K562 (cell line): ENCODE data around the gene CD96. TPM values are rescaled to one million over a fixed set of nuclear protein-coding genes. Genes with fewer than 3 reads are reported as not detected.

Source experiments
- ATAC-seq: fragments of 200-7000 bp; cut with Tn5 transposase; 3 replicates; pipeline ENCODE4 v1.9.1; 2020; ENCODE audit warnings: moderate library complexity
- BruUV-seq: library from RNA; stranded (reverse); fragments of 400-500 nt; replicated peaks from 2 replicates; lab custom pipeline; 2021; lab: Mats Ljungman, UMichigan
- CTCF ChIA-PET: fragments of 300-600 bp; formaldehyde crosslinking; extraction: SDS; loops from one replicate; lab custom pipeline; 2021; ENCODE audit warnings: low intra/inter-chr PET ratio; lab: Yijun Ruan, JAX
- POLR2A ChIA-PET: fragments of 300-600, 350-650 bp; sonication (Branson Sonifier 250); formaldehyde crosslinking; extraction: SDS; loops from one replicate; lab custom pipeline; 2021; ENCODE audit warnings: antibody characterized with exemption, inconsistent platforms; lab: Yijun Ruan, JAX
- DNase-seq, 4 experiments: peaks; one replicate each; pipeline versions ENCODE4 v3.0.0 to v3.0.0-alpha.2; 2011 to 2018; ENCODE audit warnings: low spot score in 3 of 4, mixed read lengths in 3 of 4; ENCODE audit errors: extremely low read depth in 1 of 4
- FAIRE-seq: peaks from 2 replicates; lab custom pipeline; 2011; peaks lifted over from hg19 to GRCh38; lab: Jason Lieb, UNC
- H2AFZ ChIP-seq: 2 replicates; pipeline ENCODE4 v1.6.0; 2011; ENCODE audit warnings: low read depth, low read length, control low read depth, inconsistent platforms
- H3K27ac ChIP-seq: fragments of 200-600 bp; 3 replicates; pipeline ENCODE4 v1.8.0; 2011; ENCODE audit warnings: low read depth, mild to moderate bottlenecking, control low read depth, inconsistent platforms, low read length, moderate library complexity, mixed read lengths; ENCODE audit errors: extremely low read depth
- H3K27me3 ChIP-seq, 2 experiments: fragments of 300-600 bp in 1 of 2; 2 replicates in 1 of 2; 3 replicates in 1 of 2; pipeline versions ENCODE4 v1.6.0 to v1.8.0; 2011; ENCODE audit warnings: inconsistent platforms in 2 of 2, low read length in 2 of 2, mild to moderate bottlenecking in 1 of 2, mixed read lengths in 1 of 2, moderate library complexity in 1 of 2; ENCODE audit not compliant: control insufficient read depth in 2 of 2, insufficient read depth in 2 of 2
- H3K36me3 ChIP-seq: fragments of 300-600 bp; 3 replicates; pipeline ENCODE4 v1.8.0; 2011; ENCODE audit warnings: mild to moderate bottlenecking, low read length, inconsistent platforms; ENCODE audit not compliant: control insufficient read depth, insufficient read depth
- H3K4me1 ChIP-seq, 2 experiments: fragments of 200-600 bp in 1 of 2; replicated peaks in 1 of 2; 2 replicates in 1 of 2; 3 replicates in 1 of 2; pipeline versions ENCODE4 v1.5.1 to v1.8.0; 2011; ENCODE audit warnings: inconsistent platforms in 2 of 2, low read length in 2 of 2, mild to moderate bottlenecking in 1 of 2, mixed read lengths in 1 of 2, moderate library complexity in 1 of 2; ENCODE audit not compliant: control insufficient read depth in 2 of 2, insufficient read depth in 2 of 2
- H3K4me2 ChIP-seq: 2 replicates; pipeline ENCODE4 v1.6.1; 2011; ENCODE audit warnings: low read length, control low read depth, inconsistent platforms, mixed read lengths; ENCODE audit not compliant: insufficient read depth
- H3K4me3 ChIP-seq: fragments of 200-600 bp; sonication (generic), shearing (Covaris generic); 2 replicates; pipeline ENCODE4 v1.5.1; 2016; ENCODE audit warnings: control low read depth, inconsistent platforms
- H3K79me2 ChIP-seq: fragments of 200-600 bp; 3 replicates; pipeline ENCODE4 v1.8.0; 2011; ENCODE audit warnings: low read length, inconsistent platforms; ENCODE audit not compliant: control insufficient read depth, insufficient read depth
- H3K9ac ChIP-seq, 2 experiments: 2 replicates each; pipeline versions ENCODE4 v1.6.0 to v1.6.1; 2011; ENCODE audit warnings: low read depth in 2 of 2, low read length in 2 of 2, control low read depth in 1 of 2, inconsistent platforms in 1 of 2, mild to moderate bottlenecking in 1 of 2, mixed read lengths in 1 of 2; ENCODE audit not compliant: insufficient read depth in 1 of 2
- H3K9me1 ChIP-seq: one replicate; pipeline ENCODE4 v1.6.0; 2011; ENCODE audit warnings: inconsistent platforms, mild to moderate bottlenecking, low read length, moderate library complexity; ENCODE audit not compliant: control insufficient read depth, insufficient read depth
- H3K9me3 ChIP-seq: replicated peaks from 2 replicates; pipeline ENCODE4 v1.5.1; 2011; ENCODE audit warnings: low read depth, low read length, inconsistent platforms; ENCODE audit not compliant: control insufficient read depth, insufficient read depth
- H4K20me1 ChIP-seq: replicated peaks from 2 replicates; pipeline ENCODE4 v1.6.1; 2011; ENCODE audit warnings: low read length, inconsistent platforms, mixed read lengths; ENCODE audit not compliant: control insufficient read depth, insufficient read depth
- ATF6 ChIP-seq: sonication (generic); formaldehyde crosslinking; IDR thresholded peaks from 2 replicates; pipeline ENCODE4 v1.4.0; 2020; ENCODE audit warnings: mild to moderate bottlenecking, missing genetic modification reagents
- CBFB ChIP-seq: sonication (generic); formaldehyde crosslinking; IDR thresholded peaks from 2 replicates; pipeline ENCODE4 v1.4.0; 2020; ENCODE audit warnings: mild to moderate bottlenecking, missing genetic modification reagents
- CREBBP ChIP-seq: IDR thresholded peaks from one replicate; pipeline ENCODE4 v1.6.1; 2012; ENCODE audit warnings: low read depth, mild to moderate bottlenecking, control low read depth, inconsistent platforms, low read length
- ELK1 ChIP-seq: sonication (generic); formaldehyde crosslinking; IDR thresholded peaks from 2 replicates; pipeline ENCODE4 v1.8.1; 2022; ENCODE audit warnings: missing genetic modification reagents
- ERF ChIP-seq: fragments of 450-650 bp; formaldehyde crosslinking; IDR thresholded peaks from 2 replicates; pipeline ENCODE4 v1.4.0; 2020; ENCODE audit warnings: mild to moderate bottlenecking, mixed read lengths
- ETV1 ChIP-seq: fragments of 450-650 bp; conservative IDR thresholded peaks from 2 replicates; pipeline ENCODE4 v1.6.1; 2016; ENCODE audit warnings: missing genetic modification characterization, control low read depth, low read depth, missing compliant biosample characterization
- ETV6 ChIP-seq, 3 experiments: fragments of 150-350 bp in 1 of 3; sonication (generic) in 1 of 3; formaldehyde crosslinking in 1 of 3; IDR thresholded peaks; 2 replicates each; pipeline versions ENCODE4 v1.6.1 to v1.8.0; 2014 to 2022; ENCODE audit warnings: borderline replicate concordance in 2 of 3, low read depth in 2 of 3, antibody characterized with exemption in 1 of 3, low read length in 1 of 3, mild to moderate bottlenecking in 1 of 3, missing genetic modification reagents in 1 of 3
- GABPA ChIP-seq: fragments of 200-800 bp; sonication (Bioruptor generic); conservative IDR thresholded peaks from 2 replicates; pipeline ENCODE4 v1.6.1; 2016; ENCODE audit warnings: low read depth, missing genetic modification characterization, missing compliant biosample characterization
- HDAC2 ChIP-seq: fragments of 450-650 bp; IDR thresholded peaks from 2 replicates; pipeline ENCODE4 v1.6.1; 2016; ENCODE audit warnings: mild to moderate bottlenecking
- KDM5B ChIP-seq: fragments of 200-600 bp; sonication (generic); IDR thresholded peaks from 2 replicates; pipeline ENCODE4 v1.6.1; 2012; ENCODE audit warnings: low read depth, mild to moderate bottlenecking, moderate library complexity, low read length, control low read depth, inconsistent platforms; ENCODE audit not compliant: insufficient replicate concordance
- MNT ChIP-seq, 2 experiments: fragments of 450-650 bp; conservative IDR thresholded peaks; 2 replicates each; pipeline ENCODE4 v1.6.1; 2017; ENCODE audit warnings: mild to moderate bottlenecking in 2 of 2, moderate library complexity in 2 of 2
- NEUROD1 ChIP-seq: fragments of 150-350 bp; IDR thresholded peaks from 2 replicates; pipeline ENCODE4 v1.6.1; 2014; ENCODE audit warnings: borderline replicate concordance, low read length, low read depth; ENCODE audit not compliant: partially characterized antibody
- NFRKB ChIP-seq: fragments of 450-650 bp; IDR thresholded peaks from 2 replicates; pipeline ENCODE4 v1.6.1; 2016; ENCODE audit warnings: low read depth
- PRMT5 ChIP-seq: sonication (generic); formaldehyde crosslinking; IDR thresholded peaks from 2 replicates; pipeline ENCODE4 v1.5.0; 2020; ENCODE audit warnings: missing genetic modification reagents
- RNF2 ChIP-seq: sonication (generic); IDR thresholded peaks from 2 replicates; pipeline ENCODE4 v1.6.1; 2016
- ZNF311 ChIP-seq: fragments of 250-450 bp; sonication (Bioruptor Pico); IDR thresholded peaks from 2 replicates; pipeline ENCODE4 v1.4.0; 2020; ENCODE audit warnings: mild to moderate bottlenecking, moderate library complexity
- ZNF445 ChIP-seq: fragments of 250-450 bp; sonication (Bioruptor Pico); IDR thresholded peaks from 2 replicates; pipeline ENCODE4 v1.4.0; 2020; ENCODE audit warnings: low read depth, mild to moderate bottlenecking, moderate library complexity
- ZSCAN29 ChIP-seq: fragments of 450-650 bp; IDR thresholded peaks from 2 replicates; pipeline ENCODE4 v1.6.1; 2017
- WGBS: fragments of 100-300 bp; shearing (Covaris generic); methylation state at CpG from one replicate; pipeline ENCODE4 v1.1.6; 2016; ENCODE audit warnings: low coverage, mixed read lengths; ENCODE audit not compliant: insufficient coverage; ENCODE audit errors: missing lambda C conversion rate; 5-methylcytosine and 5-hydroxymethylcytosine counted together
- in situ Hi-C: fragments of 300-500 bp; cut with MboI; formaldehyde crosslinking; loops from 4 replicates; pipeline ENCODE4 v1.15.0; 2018; ENCODE audit warnings: inconsistent platforms, mixed read lengths
- intact Hi-C: fragments of 100-400 bp; cut with micrococcal nuclease; formaldehyde crosslinking; loops from 2 replicates; pipeline ENCODE4 v1.14.2; 2022
- polyA plus RNA-seq, 8 experiments: library from polyadenylated mRNA; depleted of rRNA in 4 of 8; stranded (reverse) in 5 of 8; unstranded in 3 of 8; fragments of >200 nt; fragmentation: Nextera tagmentation in 2 of 8; fragmentation: Illumina TruSeq in 1 of 8; extraction: Ambion mirVana in 2 of 8; extraction: Trizol in 1 of 8; gene quantifications; 2 replicates each; pipeline versions ENCODE4 v1.2.1 to v1.2.3, GENCODE V29; 2011 to 2014; ENCODE audit warnings: inconsistent platforms in 1 of 8, missing spikeins in 1 of 8
- total RNA-seq, 7 experiments: library from RNA; depleted of rRNA in 6 of 7; stranded (reverse); fragments of >200 nt in 6 of 7; fragmentation: Illumina TruSeq in 2 of 7; extraction: Trizol in 2 of 7; gene quantifications; 2 replicates each; pipeline versions ENCODE4 v1.2.1 to v1.2.3, GENCODE V29; 2011 to 2021; ENCODE audit warnings: low replicate concordance in 1 of 7

Gene CD96
- total and polyA plus RNA-seq, 9 of the 15 experiments (the other 6 are each of a cell fraction or from before 2014, with no cell fraction given): 0.32 to 5.7 (median 1.2) TPM

- Histone ChIP-seq H3K4me2 (no peak overlapping the region), H3K27ac (no peak overlapping the region), H3K9me3 (no peaks in the 10 kb centered on the region), H3K9me1 (no peaks in the 10 kb centered on the region), H2AFZ (no peak overlapping the region), H3K27me3 (no peaks in the 10 kb centered on the region)
- intact Hi-C loops: no loop called here
- CTCF ChIA-PET: no interaction called here
- no TSS peak for BruUV-seq
- TF ChIP-seq NEUROD1 (no peak), HDAC2 (no peak), ZNF311 (CRISPR knock-in tag) (no peak), CBFB (CRISPR knock-in tag) (no peak), ELK1 (CRISPR knock-in tag) (no peak), PRMT5 (no peak), KDM5B (no peak), ZSCAN29 (no peak), MNT (conservative IDR thresholded peaks at IDR 0.05) (no peak), GABPA (tag) (no peak), ERF (CRISPR knock-in tag) (no peak), ETV1 (tag) (no peak), CREBBP (no peak), NFRKB (no peak), ZNF445 (CRISPR knock-in tag) (no peak), RNF2 (no peak), ATF6 (CRISPR knock-in tag) (no peak), ETV6 (IDR thresholded peaks at IDR 0.05; ENCODE audit: borderline replicate concordance in 1 of 2, low read depth in 2 of 2, low read length in 1 of 2) (no peak), ETV6 (CRISPR knock-in tag; IDR thresholded peaks at IDR 0.05; ENCODE audit: borderline replicate concordance) (no peak)
- TF ChIP-seq, all 486 proteins: peak for 0
- Histone ChIP-seq H3K4me3 (no peak overlapping the region), H3K9ac (no peak overlapping the region), H4K20me1 (no peaks in the 10 kb centered on the region), H3K79me2 (no peaks in the 10 kb centered on the region), H3K4me1 (no peaks in the 10 kb centered on the region), H3K36me3 (no peaks in the 10 kb centered on the region)
- DNase-seq (no peak), ATAC-seq (no peak), FAIRE-seq (no peak)
- POLR2A ChIA-PET: no interaction called here
- in situ Hi-C loops: no loop called here
- 14% methylated on average over 1 of the region's 1 CpG for WGBS
These were observed 56.1 kb downstream of the CD96 start for GRCh38 chr3:111598139-111598538.
